ENCODE results near the gene SETSIP.

DNA sequence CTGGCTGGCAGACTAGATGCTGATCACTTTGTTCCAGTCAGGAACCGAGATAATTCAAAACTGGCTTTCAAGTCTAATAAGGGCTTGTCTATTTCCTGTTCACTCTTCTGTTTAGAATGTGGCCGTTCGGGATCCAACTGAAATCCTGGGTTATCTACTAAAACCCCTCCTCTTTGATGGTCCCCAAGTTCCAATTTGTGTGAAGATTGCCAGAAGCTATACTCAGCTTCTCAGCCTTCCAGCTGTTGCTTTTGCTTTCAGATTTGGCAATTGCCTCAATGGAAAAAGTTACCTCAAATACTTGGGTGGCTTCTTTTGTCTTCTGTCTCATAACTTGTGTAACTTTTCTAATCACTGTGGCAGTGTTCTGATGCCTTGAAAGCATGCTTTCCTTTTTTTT, 48.7 kb upstream of the SETSIP start:
- TF ChIP-seq, protein P1, sequence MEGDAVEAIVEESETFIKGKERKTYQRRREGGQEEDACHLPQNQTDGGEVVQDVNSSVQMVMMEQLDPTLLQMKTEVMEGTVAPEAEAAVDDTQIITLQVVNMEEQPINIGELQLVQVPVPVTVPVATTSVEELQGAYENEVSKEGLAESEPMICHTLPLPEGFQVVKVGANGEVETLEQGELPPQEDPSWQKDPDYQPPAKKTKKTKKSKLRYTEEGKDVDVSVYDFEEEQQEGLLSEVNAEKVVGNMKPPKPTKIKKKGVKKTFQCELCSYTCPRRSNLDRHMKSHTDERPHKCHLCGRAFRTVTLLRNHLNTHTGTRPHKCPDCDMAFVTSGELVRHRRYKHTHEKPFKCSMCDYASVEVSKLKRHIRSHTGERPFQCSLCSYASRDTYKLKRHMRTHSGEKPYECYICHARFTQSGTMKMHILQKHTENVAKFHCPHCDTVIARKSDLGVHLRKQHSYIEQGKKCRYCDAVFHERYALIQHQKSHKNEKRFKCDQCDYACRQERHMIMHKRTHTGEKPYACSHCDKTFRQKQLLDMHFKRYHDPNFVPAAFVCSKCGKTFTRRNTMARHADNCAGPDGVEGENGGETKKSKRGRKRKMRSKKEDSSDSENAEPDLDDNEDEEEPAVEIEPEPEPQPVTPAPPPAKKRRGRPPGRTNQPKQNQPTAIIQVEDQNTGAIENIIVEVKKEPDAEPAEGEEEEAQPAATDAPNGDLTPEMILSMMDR (IDR thresholded peaks at IDR 0.05) = no peak
- no peak for TF ChIP-seq POLR2A (IDR thresholded peaks at IDR 0.05)
- no peak for TF ChIP-seq POLR2AphosphoS5 (IDR thresholded peaks at IDR 0.05)

All from prostate gland (tissue), 2 donors.